ENCODE measurements around the gene EFNA3. TPM values are rescaled to one million over a fixed set of nuclear protein-coding genes. Genes with fewer than 3 reads are reported as not detected.

The EFNA3 gene
- total and polyA plus RNA-seq, 9 of the 15 experiments (the other 6 are each of a cell fraction or from before 2014, with no cell fraction given), result 0.59 to 7.9 (median 4.7) TPM

DNA sequence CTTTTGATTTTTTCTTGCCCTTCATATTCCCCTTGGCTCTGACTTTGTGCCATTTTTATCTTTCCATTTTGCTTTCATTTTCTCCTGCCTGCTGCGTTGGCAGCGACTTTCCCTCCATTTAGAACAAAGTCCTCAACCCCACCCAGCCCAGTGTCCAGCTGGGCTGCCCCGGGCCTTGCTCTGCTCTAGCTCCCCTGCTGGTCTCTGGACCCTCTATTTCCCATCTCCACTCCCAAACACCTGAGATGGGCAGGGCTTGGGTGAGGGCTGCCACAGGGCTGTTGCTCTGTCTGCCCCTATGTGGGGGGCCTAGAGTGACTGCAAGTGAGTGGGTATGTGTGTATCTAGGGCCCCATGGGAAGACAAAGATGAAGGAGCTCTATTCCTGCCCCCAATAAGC is 34.8 kb upstream of the EFNA3 start:
- peaks cover 4% of the 10 kb centered on the region for H3K9me1 ChIP-seq (ENCODE audit: control insufficient read depth, insufficient read depth, low read length)
- WGBS (ENCODE audit: insufficient coverage, low coverage, missing lambda C conversion rate), result 54% methylated on average over 3 of the region's 3 CpGs
- H2AFZ ChIP-seq (ENCODE audit: low read depth, low read length), result no peak overlapping the region
- in situ Hi-C loops (cut with MboI), result no loop called here
- no peak overlapping the region for H3K27ac ChIP-seq (ENCODE audit: extremely low read depth, low read depth, low read length)
- H3K4me3 ChIP-seq, result no peak overlapping the region
- no peaks in the 10 kb centered on the region; a peak in 1 of 5 replicates for H3K27me3 ChIP-seq (ENCODE audit: control insufficient read depth in 2 of 2, insufficient read depth in 2 of 2, low read length in 2 of 2)
- POLR2A ChIA-PET, result interaction anchor here (0.6 to 2.1 kb wide), 5 partner anchors 16 to 495 kb away, joined by 3 to 5 read pairs (median 3); no protein-coding TSS in a partner anchor
- TF ChIP-seq ZNF551 (CRISPR knock-in tag; IDR thresholded peaks at IDR 0.05) (no peak), CSDE1 (IDR thresholded peaks at IDR 0.05) (no peak), ZC3H11A (IDR thresholded peaks at IDR 0.05; ENCODE audit: low read depth, low read length) (no peak), ZKSCAN1 (IDR thresholded peaks at IDR 0.05; ENCODE audit: low read depth, low read length) (no peak), CBFA2T3 (IDR thresholded peaks at IDR 0.05) (no peak), ILK (tag; IDR thresholded peaks at IDR 0.05; ENCODE audit: borderline replicate concordance, low read depth) (no peak), ZNF212 (CRISPR knock-in tag; IDR thresholded peaks at IDR 0.05) (no peak), PRMT5 (CRISPR knock-in tag; IDR thresholded peaks at IDR 0.05) (no peak), STAT5A (IDR thresholded peaks at IDR 0.05; ENCODE audit: borderline replicate concordance, low read length) (no peak), ZNF140 (CRISPR knock-in tag; IDR thresholded peaks at IDR 0.05) (no peak)
- TF ChIP-seq, protein P1, sequence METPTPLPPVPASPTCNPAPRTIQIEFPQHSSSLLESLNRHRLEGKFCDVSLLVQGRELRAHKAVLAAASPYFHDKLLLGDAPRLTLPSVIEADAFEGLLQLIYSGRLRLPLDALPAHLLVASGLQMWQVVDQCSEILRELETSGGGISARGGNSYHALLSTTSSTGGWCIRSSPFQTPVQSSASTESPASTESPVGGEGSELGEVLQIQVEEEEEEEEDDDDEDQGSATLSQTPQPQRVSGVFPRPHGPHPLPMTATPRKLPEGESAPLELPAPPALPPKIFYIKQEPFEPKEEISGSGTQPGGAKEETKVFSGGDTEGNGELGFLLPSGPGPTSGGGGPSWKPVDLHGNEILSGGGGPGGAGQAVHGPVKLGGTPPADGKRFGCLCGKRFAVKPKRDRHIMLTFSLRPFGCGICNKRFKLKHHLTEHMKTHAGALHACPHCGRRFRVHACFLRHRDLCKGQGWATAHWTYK (CRISPR knock-in tag; IDR thresholded peaks at IDR 0.05), result no peak
- TF ChIP-seq, protein P2, sequence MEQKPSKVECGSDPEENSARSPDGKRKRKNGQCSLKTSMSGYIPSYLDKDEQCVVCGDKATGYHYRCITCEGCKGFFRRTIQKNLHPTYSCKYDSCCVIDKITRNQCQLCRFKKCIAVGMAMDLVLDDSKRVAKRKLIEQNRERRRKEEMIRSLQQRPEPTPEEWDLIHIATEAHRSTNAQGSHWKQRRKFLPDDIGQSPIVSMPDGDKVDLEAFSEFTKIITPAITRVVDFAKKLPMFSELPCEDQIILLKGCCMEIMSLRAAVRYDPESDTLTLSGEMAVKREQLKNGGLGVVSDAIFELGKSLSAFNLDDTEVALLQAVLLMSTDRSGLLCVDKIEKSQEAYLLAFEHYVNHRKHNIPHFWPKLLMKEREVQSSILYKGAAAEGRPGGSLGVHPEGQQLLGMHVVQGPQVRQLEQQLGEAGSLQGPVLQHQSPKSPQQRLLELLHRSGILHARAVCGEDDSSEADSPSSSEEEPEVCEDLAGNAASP (IDR thresholded peaks at IDR 0.05), result no peak
- TF ChIP-seq, protein P3, sequence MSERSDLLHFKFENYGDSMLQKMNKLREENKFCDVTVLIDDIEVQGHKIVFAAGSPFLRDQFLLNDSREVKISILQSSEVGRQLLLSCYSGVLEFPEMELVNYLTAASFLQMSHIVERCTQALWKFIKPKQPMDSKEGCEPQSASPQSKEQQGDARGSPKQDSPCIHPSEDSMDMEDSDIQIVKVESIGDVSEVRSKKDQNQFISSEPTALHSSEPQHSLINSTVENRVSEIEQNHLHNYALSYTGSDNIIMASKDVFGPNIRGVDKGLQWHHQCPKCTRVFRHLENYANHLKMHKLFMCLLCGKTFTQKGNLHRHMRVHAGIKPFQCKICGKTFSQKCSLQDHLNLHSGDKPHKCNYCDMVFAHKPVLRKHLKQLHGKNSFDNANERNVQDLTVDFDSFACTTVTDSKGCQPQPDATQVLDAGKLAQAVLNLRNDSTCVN (CRISPR knock-in tag; IDR thresholded peaks at IDR 0.05), result no peak
- H3K9me3 ChIP-seq (replicated peaks; ENCODE audit: control insufficient read depth, insufficient read depth, low read depth, low read length), result no peaks in the 10 kb centered on the region
- FAIRE-seq, result no peak
- H3K4me2 ChIP-seq (ENCODE audit: insufficient read depth, low read length), result no peak overlapping the region
- no peaks in the 10 kb centered on the region for H3K79me2 ChIP-seq (ENCODE audit: control insufficient read depth, insufficient read depth, low read length)
- H3K9ac ChIP-seq (ENCODE audit: insufficient read depth in 1 of 2, low read depth in 2 of 2, low read length in 2 of 2), result no peak overlapping the region
- no peak for ATAC-seq
- intact Hi-C loops (cut with micrococcal nuclease), result no loop called here
- no peak for DNase-seq (ENCODE audit: extremely low read depth in 1 of 4, low spot score in 3 of 4)
- no peaks in the 10 kb centered on the region for H3K36me3 ChIP-seq (ENCODE audit: control insufficient read depth, insufficient read depth, low read length)
- H4K20me1 ChIP-seq (replicated peaks; ENCODE audit: control insufficient read depth, insufficient read depth, low read length), result peaks cover 6% of the 10 kb centered on the region; the same call in 1 of the 2 replicates
- BruUV-seq (replicated peaks), result no TSS peak
- CTCF ChIA-PET (ENCODE audit: low intra/inter-chr PET ratio), result no interaction called here
- H3K4me1 ChIP-seq (replicated peaks in 1 of 2; ENCODE audit: control insufficient read depth in 2 of 2, insufficient read depth in 2 of 2, low read length in 2 of 2), result peaks cover 9 to 27% of the 10 kb centered on the region in 2 experiments; a peak in 4 of 5 replicates
